Heart right ventricle (tissue), 16 donors: ENCODE data around the gene PYGO2. TPM values are rescaled to one million over a fixed set of nuclear protein-coding genes. Genes with fewer than 3 reads are reported as not detected.

Source experiments
- ATAC-seq, 8 donors: fragments of 200-7000 bp; cut with Tn5 transposase; one replicate each; pipeline ENCODE4 v1.9.1; 2020; ENCODE audit warnings: mild to moderate bottlenecking in 8 of 8, moderate library complexity in 8 of 8, moderate number of reproducible peaks in 1 of 8
- DNase-seq, 2 donors: peaks; one replicate each; pipeline ENCODE4 v3.0.0-alpha.2; 2020
- H3K27ac ChIP-seq, 10 donors: fragments of 200-600 bp; sonication (generic) in 2 of 10; one replicate each; pipeline versions ENCODE4 v1.5.0 to v1.8.0; 2020 to 2022; ENCODE audit warnings: mild to moderate bottlenecking in 3 of 10
- H3K27me3 ChIP-seq, 7 donors: fragments of 200-600 bp; one replicate each; pipeline ENCODE4 v1.8.0; 2021 to 2022; ENCODE audit warnings: mild to moderate bottlenecking in 2 of 7
- H3K36me3 ChIP-seq, 9 donors: fragments of 200-600 bp; sonication (generic) in 1 of 9; one replicate each; pipeline versions ENCODE4 v1.5.0 to v1.8.0; 2020 to 2022; ENCODE audit warnings: mild to moderate bottlenecking in 2 of 9
- H3K4me1 ChIP-seq, 9 donors: fragments of 200-600 bp; sonication (generic) in 1 of 9; one replicate each; pipeline versions ENCODE4 v1.5.0 to v1.8.0; 2020 to 2022; ENCODE audit warnings: mild to moderate bottlenecking in 4 of 9
- H3K4me3 ChIP-seq, 10 donors: fragments of 200-600 bp; sonication (generic) in 2 of 10; one replicate each; pipeline versions ENCODE4 v1.5.0 to v1.8.0; 2020 to 2022; ENCODE audit warnings: mild to moderate bottlenecking in 7 of 10, moderate library complexity in 2 of 10
- H3K9me3 ChIP-seq, 11 donors: fragments of 200-600 bp in 10 of 11; sonication (generic) in 2 of 11; one replicate each; pipeline versions ENCODE4 v1.5.0 to v1.8.0; 2013 to 2022; ENCODE audit warnings: mild to moderate bottlenecking in 2 of 11, control low read depth in 1 of 11, moderate library complexity in 1 of 11
- CTCF ChIP-seq, 9 donors: fragments of 200-600 bp; sonication (generic) in 2 of 9; IDR thresholded peaks; one replicate each; pipeline versions ENCODE4 v1.5.0 to v1.8.0; 2021 to 2022; ENCODE audit warnings: antibody characterized with exemption in 9 of 9, mild to moderate bottlenecking in 5 of 9, moderate library complexity in 1 of 9
- WGBS, 2 donors: extraction: QIAGEN DNeasy Blood & Tissue Kit; methylation state at CpG; one replicate each; pipeline ENCODE4 v1.1.7; 2013; ENCODE audit warnings: inconsistent platforms in 1 of 2; 5-methylcytosine and 5-hydroxymethylcytosine counted together
- intact Hi-C, 10 donors: fragments of 100-400 bp; cut with DNase I; formaldehyde crosslinking; loops; one replicate each; pipeline versions ENCODE4 v1.11.1 to v1.14.2; 2022
- polyA plus RNA-seq, 2 donors: library from polyadenylated mRNA; stranded (reverse); fragments of 200-250 nt; gene quantifications; one replicate each; pipeline ENCODE4 v1.2.3, GENCODE V29; 2013
- total RNA-seq, 10 donors: library from RNA; stranded (reverse); fragmentation: NEBNext Ultra II Directional in 3 of 10; extraction: Animal tissue kit (Norgen Biotek cat#: 25700) in 3 of 10; gene quantifications; one replicate each; pipeline versions ENCODE4 v1.2.1 to v1.2.4, GENCODE V29; 2021 to 2023
- donor health status: Arrhythmogenic right ventricular cardiomyopathy.
- donor health status: ischemic (EF 13 %, LVEDD 7.1; RV severe dilation, severe dysfunction).
- donor health status: healthy with polysubstance abuse.
- donor health status: DM: no; HTN: yes; CAD: no.
- donor health status: DM: no; HTN: no; CAD: no.
- donor health status: ischemic (EF 25% LVEDD 6.9; RV normal size, moderate dysfunction).
- donor health status: ischemic (EF 25% LVEDD 5.7; RV mildly dilated, moderate dysfunction).
- donor health status: healthy.
- donor health status: DM: yes; HTN: yes; CAD: no.
- donor health status: Ischemic cardiomyopathy.
- donor health status: ischemic (EF 35%, LVEDD 5.7; RV mildly dilated, moderate dysfunction).
- donor health status: nonischemic (EF 11% LVEDD 7.7; RV severe dilation, severe dysfunction).
- donor health status: DM: yes; HTN: yes; CAD: no.
- donor health status: PGD.
- donor health status: ischemic (EF 29% LVEDD 5.4; RV normal size, mild dysfunction).
- donor health status: nonischemic (EF 23%, LVEDD 6.1; RV moderate dilation, normal function).

Gene PYGO2
- total and polyA plus RNA-seq, 12 donors, result 8.8 to 18.0 (median 13.8) TPM

- Histone ChIP-seq H3K9me3 (no peaks in the 10 kb centered on the region), H3K27ac (peak overlapping the region; percentile 90 to 100 (median 96)), H3K27me3 (no peaks in the 10 kb centered on the region), H3K4me3 (peak overlapping the region; percentile 36 to 89 (median 66)), H3K4me1 (peaks cover 25 to 71% (median 57%) of the 10 kb centered on the region in 9 donors), H3K36me3 (peaks cover 0 to 14% (median 7%) of the 10 kb centered on the region in 9 donors)
- intact Hi-C loops, result loop anchor here in 6 of 10 donors (2.0 to 10.0 kb wide), 5 partner anchors 27 to 89 kb away; partner anchors contain the start of genes ADAM15 (in 2 of the 6) and EFNA4 (in 2 of the 6)
- ATAC-seq, result peak; percentile 35 to 71 (median 58)
- 3 to 5% methylated on average over 34 to 37 of the region's 37 CpGs for WGBS, 2 donors
- peak in 5 of 9 donors; percentile 9 to 46 (median 44) for TF ChIP-seq CTCF (IDR thresholded peaks at IDR 0.05)
- peak; percentile 95 to 98 for DNase-seq
These were observed 11.9 kb upstream of the PYGO2 start for GRCh38 chr1:154973344-154974101.

GRCh38 chr1:154972517-154973343 is 11.1 kb upstream of the PYGO2 start:
- ATAC-seq (peak in 3 of 8 donors; percentile 2 to 5 (median 3)), DNase-seq (peak; percentile 38 to 74)
- no peak for TF ChIP-seq CTCF (IDR thresholded peaks at IDR 0.05)
- Histone ChIP-seq H3K36me3 (peaks cover 0 to 17% (median 7%) of the 10 kb centered on the region in 9 donors), H3K27ac (peak overlapping the region; percentile 90 to 100 (median 96)), H3K27me3 (no peaks in the 10 kb centered on the region), H3K9me3 (no peaks in the 10 kb centered on the region), H3K4me1 (peaks cover 25 to 79% (median 62%) of the 10 kb centered on the region in 9 donors), H3K4me3 (peak overlapping the region in 9 of 10 donors; percentile 53 to 89 (median 68))
- intact Hi-C loops, result loop anchor here in 4 of 10 donors (5.0 to 10.0 kb wide), 4 partner anchors 45 to 90 kb away; partner anchors contain the start of genes ADAM15 (in 2 of the 4) and EFNA4 (in 2 of the 4)
- 13 to 18% methylated on average over 18 of the region's 18 CpGs for WGBS, 2 donors

GRCh38 chr1:154972213-154972516 is 10.6 kb upstream of the PYGO2 start:
- H3K4me1 ChIP-seq, result peaks cover 25 to 81% (median 68%) of the 10 kb centered on the region in 9 donors
- ATAC-seq (no peak), DNase-seq (no peak)
- 47 to 54% methylated on average over 3 of the region's 3 CpGs for WGBS, 2 donors
- H3K27me3 ChIP-seq, result no peaks in the 10 kb centered on the region
- TF ChIP-seq CTCF (IDR thresholded peaks at IDR 0.05), result no peak
- peaks cover 0 to 23% (median 12%) of the 10 kb centered on the region in 9 donors for H3K36me3 ChIP-seq
- H3K9me3 ChIP-seq, result no peaks in the 10 kb centered on the region
- intact Hi-C loops, result loop anchor here in 4 of 10 donors (5.0 to 10.0 kb wide), 4 partner anchors 45 to 90 kb away; partner anchors contain the start of genes ADAM15 (in 2 of the 4) and EFNA4 (in 2 of the 4)
- peak overlapping the region in 8 of 10 donors; percentile 10 to 89 (median 67) for H3K4me3 ChIP-seq
- peak overlapping the region; percentile 89 to 100 (median 96) for H3K27ac ChIP-seq
